Measurements from ENCODE around the gene PPP6R2.

Gene PPP6R2

DNA sequence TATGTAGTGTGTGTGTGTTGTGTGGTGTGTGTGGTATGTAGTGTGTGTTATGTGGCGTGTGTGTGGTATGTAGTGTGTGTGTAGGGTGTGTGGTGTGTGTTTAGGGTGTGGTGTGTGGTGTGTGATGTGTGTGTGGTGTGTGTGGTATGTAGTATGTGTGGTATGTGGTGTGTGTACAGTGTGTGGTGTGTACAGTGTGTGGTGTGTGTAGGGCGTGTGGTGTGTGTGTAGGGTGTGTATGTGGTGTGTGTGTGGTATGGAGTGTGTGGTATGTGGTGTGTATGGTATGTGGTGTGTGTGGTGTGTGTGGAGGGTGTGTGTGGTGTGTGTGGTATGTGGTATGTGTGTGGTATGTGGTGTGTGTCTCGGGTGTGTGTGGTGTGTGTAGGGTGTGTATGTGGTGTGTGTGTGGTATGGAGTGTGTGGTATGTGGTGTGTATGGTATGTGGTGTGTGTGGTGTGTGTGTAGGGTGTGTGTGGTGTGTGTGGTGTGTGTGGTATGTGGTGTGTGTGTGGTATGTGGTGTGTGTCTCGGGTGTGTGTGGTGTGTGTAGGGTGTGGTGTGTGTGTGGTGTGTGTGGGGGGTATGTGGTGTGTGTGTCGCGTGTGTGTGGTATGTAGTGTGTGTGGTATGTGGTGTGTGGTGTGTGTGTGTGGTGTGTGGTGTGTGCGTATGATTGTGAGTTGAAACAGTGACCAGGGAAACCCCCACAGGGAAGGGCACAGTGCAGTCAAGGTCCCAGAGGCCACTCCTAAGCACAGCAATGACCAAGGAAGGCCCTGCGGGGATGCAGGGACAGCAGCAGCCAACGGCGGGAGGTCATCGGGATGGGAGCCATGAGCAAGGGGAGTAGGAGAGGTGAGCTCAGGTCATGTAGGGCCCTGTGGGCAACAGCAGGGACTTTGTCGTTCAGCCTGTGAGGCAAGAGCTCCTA lies 2.9 kb upstream of the PPP6R2 start (continued):
- no peak for TF ChIP-seq ZNF610 (tag by site-specific recombination; IDR thresholded peaks at IDR 0.05; ENCODE audit: borderline replicate concordance)
- 0 out of 2 replicates have a peak, but pooled peaks have one; percentile 8 for TF ChIP-seq ZNF639 (tag by site-specific recombination; IDR thresholded peaks at IDR 0.05)
- 0 out of 2 replicates have a peak, but pooled peaks have one; percentile 22 for TF ChIP-seq GLIS1 (tag by site-specific recombination; IDR thresholded peaks at IDR 0.05)
- 0 out of 2 replicates have a peak, but pooled peaks have one; percentile 12 for TF ChIP-seq ZFHX2 (tag by site-specific recombination; conservative IDR thresholded peaks at IDR 0.05)

DNA sequence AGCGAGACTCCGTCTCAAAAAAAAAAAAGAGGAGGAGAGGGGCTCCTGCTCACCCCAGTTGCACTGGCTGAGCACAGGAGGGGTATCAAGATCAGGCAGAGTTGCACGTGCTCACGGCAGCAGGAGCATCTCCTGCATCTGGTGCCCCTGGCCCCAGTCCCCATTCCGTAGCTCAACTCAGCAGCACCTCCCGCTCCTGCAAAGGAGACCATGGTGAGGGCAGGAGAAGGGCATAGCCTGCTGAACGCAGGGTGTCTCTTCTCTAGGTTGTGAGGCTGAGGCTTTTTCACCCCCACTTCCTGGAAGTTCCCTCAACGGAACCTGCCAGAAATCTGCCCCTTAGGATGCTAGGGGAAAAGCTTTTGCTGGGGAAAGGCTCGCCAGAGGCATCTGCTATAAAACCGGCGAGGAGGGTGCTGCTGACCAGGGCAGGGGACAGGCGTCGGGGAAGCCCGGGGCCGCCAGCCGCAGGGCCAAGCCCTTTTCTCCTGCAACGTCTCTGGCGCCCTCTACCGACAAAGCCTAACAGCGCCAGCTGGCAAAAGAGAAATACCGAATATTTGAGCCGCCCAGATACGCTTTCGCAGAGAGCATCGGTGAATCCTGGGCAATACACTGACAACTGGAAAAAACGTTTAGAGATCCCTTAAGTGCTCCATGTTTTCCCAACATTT lies 1.0 kb upstream of the PPP6R2 start:
- H3K27ac ChIP-seq (ENCODE audit: extremely low read depth, low read depth, low read length): peak overlapping the region; percentile 95
- POLR2A ChIA-PET: interaction anchor here (0.7 to 2.0 kb wide), 8 partner anchors 14 to 183 kb away, joined by 3 to 7 read pairs (median 5); partner anchors contain the start of genes HDAC10, MAPK12, PLXNB2 and SCO2
- TF ChIP-seq ZNF692 (tag by site-specific recombination; IDR thresholded peaks at IDR 0.05): 0 out of 2 replicates have a peak, but pooled peaks have one; percentile 11
- TF ChIP-seq ZNF2 (tag by site-specific recombination; IDR thresholded peaks at IDR 0.05): 0 out of 2 replicates have a peak, but pooled peaks have one; percentile 30
- TF ChIP-seq SP3 (tag by site-specific recombination; IDR thresholded peaks at IDR 0.05): no peak
- TF ChIP-seq ZNF585B (tag by site-specific recombination; IDR thresholded peaks at IDR 0.05): 0 out of 2 replicates have a peak, but pooled peaks have one; percentile 6
- TF ChIP-seq ZNF146 (tag by site-specific recombination; IDR thresholded peaks at IDR 0.05): no peak
- TF ChIP-seq CTCF (tag by site-specific recombination; IDR thresholded peaks at IDR 0.05): peak; percentile 97
- peak; percentile 78 for TF ChIP-seq ZBTB17 (tag by site-specific recombination; IDR thresholded peaks at IDR 0.05)
- TF ChIP-seq ZBTB8A (tag by site-specific recombination; IDR thresholded peaks at IDR 0.05): peak; percentile 56
- peak; percentile 29; the same call in 1 of the 2 replicates for TF ChIP-seq KLF7 (tag by site-specific recombination; IDR thresholded peaks at IDR 0.05; ENCODE audit: borderline replicate concordance)
- peak; percentile 32; the same call in 1 of the 2 replicates for TF ChIP-seq ZNF629 (tag by site-specific recombination; IDR thresholded peaks at IDR 0.05)
- no peak; the same call in 1 of the 2 replicates for TF ChIP-seq ZNF341 (tag by site-specific recombination; IDR thresholded peaks at IDR 0.05; ENCODE audit: low read depth)
- TF ChIP-seq KLF8 (tag by site-specific recombination; IDR thresholded peaks at IDR 0.05): peak; percentile 79
- TF ChIP-seq, protein P1, sequence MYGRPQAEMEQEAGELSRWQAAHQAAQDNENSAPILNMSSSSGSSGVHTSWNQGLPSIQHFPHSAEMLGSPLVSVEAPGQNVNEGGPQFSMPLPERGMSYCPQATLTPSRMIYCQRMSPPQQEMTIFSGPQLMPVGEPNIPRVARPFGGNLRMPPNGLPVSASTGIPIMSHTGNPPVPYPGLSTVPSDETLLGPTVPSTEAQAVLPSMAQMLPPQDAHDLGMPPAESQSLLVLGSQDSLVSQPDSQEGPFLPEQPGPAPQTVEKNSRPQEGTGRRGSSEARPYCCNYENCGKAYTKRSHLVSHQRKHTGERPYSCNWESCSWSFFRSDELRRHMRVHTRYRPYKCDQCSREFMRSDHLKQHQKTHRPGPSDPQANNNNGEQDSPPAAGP (tag by site-specific recombination; IDR thresholded peaks at IDR 0.05): peak; percentile 35; the same call in 1 of the 2 replicates
- 0 out of 2 replicates have a peak, but pooled peaks have one; percentile 54 for TF ChIP-seq ZSCAN16 (tag by site-specific recombination; IDR thresholded peaks at IDR 0.05)
- TF ChIP-seq PRDM1 (tag by site-specific recombination; IDR thresholded peaks at IDR 0.05): 0 out of 2 replicates have a peak, but pooled peaks have one; percentile 5
- peak; percentile 92 for TF ChIP-seq ZNF654 (tag by site-specific recombination; IDR thresholded peaks at IDR 0.05; ENCODE audit: low read depth)
- peak; percentile 83 for TF ChIP-seq ZNF600 (tag by site-specific recombination; IDR thresholded peaks at IDR 0.05)
- no peak for TF ChIP-seq ZNF768 (tag by site-specific recombination; IDR thresholded peaks at IDR 0.05)
- peak; percentile 65; the same call in 1 of the 2 replicates for TF ChIP-seq HIC1 (tag by site-specific recombination; IDR thresholded peaks at IDR 0.05)
- no peaks in the 10 kb centered on the region for H3K4me1 ChIP-seq (ENCODE audit: control insufficient read depth, insufficient read depth, low read length)
- H3K36me3 ChIP-seq (ENCODE audit: control insufficient read depth in 2 of 2, insufficient read depth in 1 of 2, low read length in 2 of 2): peaks cover 0 to 20% of the 10 kb centered on the region in 2 experiments; a peak in 2 of 3 replicates
- CTCF ChIA-PET: interaction anchor here (0.6 to 2.7 kb wide), 28 partner anchors 9 to 321 kb away, joined by 3 to 42 read pairs (median 5); partner anchors contain the start of genes DENND6B, HDAC10, LMF2 and NCAPH2
- H3K4me3 ChIP-seq (ENCODE audit: low read depth, low read length): peak overlapping the region; percentile 33
- no peaks in the 10 kb centered on the region for H3K9me3 ChIP-seq (ENCODE audit: control insufficient read depth, insufficient read depth, low read depth, low read length)
